HG02840 (cell line): ENCODE measurements around the gene CEACAM16.

Source experiments
- ATAC-seq: cut with Tn5 transposase; IDR thresholded peaks from one replicate; pipeline ENCODE4 v1.9.1; 2021; ENCODE audit warnings: mild to moderate bottlenecking, moderate library complexity, moderate number of reproducible peaks; ENCODE audit not compliant: unreplicated experiment, low FRiP score

Gene CEACAM16

GRCh38 chr19:44723299-44723951 is 24.5 kb downstream of the CEACAM16 start:
- ATAC-seq, result peak; percentile 18

- peak; percentile 51 for ATAC-seq
These were observed 25.0 kb downstream of the CEACAM16 start for GRCh38 chr19:44723952-44724319.

GRCh38 chr19:44725251-44725650 is 26.3 kb downstream of the CEACAM16 start:
- no peak for ATAC-seq

GRCh38 chr19:44725684-44726083 is 26.7 kb downstream of the CEACAM16 start:
- no peak for ATAC-seq

- no peak for ATAC-seq
These were observed 27.5 kb downstream of the CEACAM16 start for GRCh38 chr19:44726465-44726864.

GRCh38 chr19:44728178-44728577 is 29.2 kb downstream of the CEACAM16 start:
- no peak for ATAC-seq

GRCh38 chr19:44729516-44730033 is 30.6 kb downstream of the CEACAM16 start:
- no peak for ATAC-seq

GRCh38 chr19:44731081-44731480 is 32.1 kb downstream of the CEACAM16 start:
- no peak for ATAC-seq

- ATAC-seq, result no peak
These were observed 32.7 kb downstream of the CEACAM16 start for GRCh38 chr19:44731622-44732021.

- ATAC-seq, result no peak
These were observed 33.5 kb downstream of the CEACAM16 start for GRCh38 chr19:44732235-44733014.

GRCh38 chr19:44734357-44734756 is 35.4 kb downstream of the CEACAM16 start:
- no peak for ATAC-seq

- no peak for ATAC-seq
These were observed 36.1 kb downstream of the CEACAM16 start for GRCh38 chr19:44735011-44735410.

- ATAC-seq, result no peak
These were observed 38.5 kb downstream of the CEACAM16 start for GRCh38 chr19:44737238-44738071.

- no peak for ATAC-seq
These were observed 39.2 kb downstream of the CEACAM16 start for GRCh38 chr19:44738136-44738535.

GRCh38 chr19:44738603-44739558 is 39.9 kb downstream of the CEACAM16 start:
- no peak for ATAC-seq

GRCh38 chr19:44740351-44740824 is 41.4 kb downstream of the CEACAM16 start:
- ATAC-seq, result no peak

- ATAC-seq, result no peak
These were observed 42.3 kb downstream of the CEACAM16 start for GRCh38 chr19:44741258-44741731.

GRCh38 chr19:44741841-44742329 is 42.9 kb downstream of the CEACAM16 start:
- no peak for ATAC-seq

GRCh38 chr19:44742330-44743061 is 43.5 kb downstream of the CEACAM16 start:
- no peak for ATAC-seq
